ENCODE measurements around the gene KCNC3.
A peak's percentile ranks its signal among the peaks of the same experiment; 100 is the strongest.

GRCh38 chr19:50314724-50315708 lies 14.2 kb downstream of the KCNC3 start:
- TF ChIP-seq, protein P1, sequence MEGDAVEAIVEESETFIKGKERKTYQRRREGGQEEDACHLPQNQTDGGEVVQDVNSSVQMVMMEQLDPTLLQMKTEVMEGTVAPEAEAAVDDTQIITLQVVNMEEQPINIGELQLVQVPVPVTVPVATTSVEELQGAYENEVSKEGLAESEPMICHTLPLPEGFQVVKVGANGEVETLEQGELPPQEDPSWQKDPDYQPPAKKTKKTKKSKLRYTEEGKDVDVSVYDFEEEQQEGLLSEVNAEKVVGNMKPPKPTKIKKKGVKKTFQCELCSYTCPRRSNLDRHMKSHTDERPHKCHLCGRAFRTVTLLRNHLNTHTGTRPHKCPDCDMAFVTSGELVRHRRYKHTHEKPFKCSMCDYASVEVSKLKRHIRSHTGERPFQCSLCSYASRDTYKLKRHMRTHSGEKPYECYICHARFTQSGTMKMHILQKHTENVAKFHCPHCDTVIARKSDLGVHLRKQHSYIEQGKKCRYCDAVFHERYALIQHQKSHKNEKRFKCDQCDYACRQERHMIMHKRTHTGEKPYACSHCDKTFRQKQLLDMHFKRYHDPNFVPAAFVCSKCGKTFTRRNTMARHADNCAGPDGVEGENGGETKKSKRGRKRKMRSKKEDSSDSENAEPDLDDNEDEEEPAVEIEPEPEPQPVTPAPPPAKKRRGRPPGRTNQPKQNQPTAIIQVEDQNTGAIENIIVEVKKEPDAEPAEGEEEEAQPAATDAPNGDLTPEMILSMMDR (IDR thresholded peaks at IDR 0.05; ENCODE audit: poor library complexity), result no peak
- TF ChIP-seq EZH2phosphoT487 (IDR thresholded peaks at IDR 0.05; ENCODE audit: low read depth, severe bottlenecking, unreplicated experiment) (no peak), EZH2 (IDR thresholded peaks at IDR 0.05; ENCODE audit: borderline replicate concordance) (peak; percentile 45)
